SK-N-MC (cell line): ENCODE measurements around the gene PLPP7.

ENCODE experiments used
- EZH2 ChIP-seq: fragments of 200-600 bp; sonication (generic); IDR thresholded peaks from one replicate; pipeline ENCODE4 v1.6.1; 2017; ENCODE audit warnings: antibody characterized with exemption
- FOXP2 ChIP-seq: optimal IDR thresholded peaks from 2 replicates; pipeline ENCODE3; 2011; ENCODE audit warnings: mild to moderate bottlenecking, moderate library complexity; ENCODE audit not compliant: insufficient read depth; ENCODE audit errors: extremely low read length, control extremely low read depth

- TF ChIP-seq EZH2 (no peak), FOXP2 (no peak)
These were observed 57.0 kb downstream of the PLPP7 start for GRCh38 chr9:131346559-131346958.
